8988T (cell line): ENCODE results near the gene GPR37L1.
"Not testable (repeated sequence)": the region's sequence is repeated elsewhere in the genome, so short reads cannot be mapped to it uniquely, and the experiment has no call there.

Experiments
- DNase-seq: peaks from one replicate; pipeline ENCODE4 v3.0.0; 2011

Gene GPR37L1

GRCh38 chr1:202107801-202108731, 14.7 kb upstream of the GPR37L1 start:
- no peak for DNase-seq

- DNase-seq: no peak
Observed at GRCh38 chr1:202110977-202111376, 11.7 kb upstream of the GPR37L1 start.

DNA sequence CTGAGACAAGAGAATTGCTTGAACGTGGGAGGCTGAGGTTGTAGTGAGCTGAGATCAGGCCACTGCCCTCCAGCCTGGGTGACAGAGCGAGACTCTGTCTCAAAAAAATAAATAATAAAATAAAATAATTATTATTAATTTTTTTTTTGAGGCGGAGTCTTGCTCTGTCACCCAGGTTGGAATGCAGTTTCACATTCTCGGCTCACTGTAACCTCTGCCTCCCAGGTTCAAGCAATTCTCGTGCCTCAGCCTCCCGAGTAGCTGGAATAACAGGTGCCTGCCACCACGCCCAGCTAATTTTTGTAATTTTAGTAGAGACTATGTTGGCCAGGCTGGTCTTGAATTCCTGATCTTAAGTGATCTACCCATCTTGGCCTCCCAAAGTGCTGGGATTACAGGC, 11.1 kb upstream of the GPR37L1 start:
- DNase-seq: not testable (repeated sequence)

DNA sequence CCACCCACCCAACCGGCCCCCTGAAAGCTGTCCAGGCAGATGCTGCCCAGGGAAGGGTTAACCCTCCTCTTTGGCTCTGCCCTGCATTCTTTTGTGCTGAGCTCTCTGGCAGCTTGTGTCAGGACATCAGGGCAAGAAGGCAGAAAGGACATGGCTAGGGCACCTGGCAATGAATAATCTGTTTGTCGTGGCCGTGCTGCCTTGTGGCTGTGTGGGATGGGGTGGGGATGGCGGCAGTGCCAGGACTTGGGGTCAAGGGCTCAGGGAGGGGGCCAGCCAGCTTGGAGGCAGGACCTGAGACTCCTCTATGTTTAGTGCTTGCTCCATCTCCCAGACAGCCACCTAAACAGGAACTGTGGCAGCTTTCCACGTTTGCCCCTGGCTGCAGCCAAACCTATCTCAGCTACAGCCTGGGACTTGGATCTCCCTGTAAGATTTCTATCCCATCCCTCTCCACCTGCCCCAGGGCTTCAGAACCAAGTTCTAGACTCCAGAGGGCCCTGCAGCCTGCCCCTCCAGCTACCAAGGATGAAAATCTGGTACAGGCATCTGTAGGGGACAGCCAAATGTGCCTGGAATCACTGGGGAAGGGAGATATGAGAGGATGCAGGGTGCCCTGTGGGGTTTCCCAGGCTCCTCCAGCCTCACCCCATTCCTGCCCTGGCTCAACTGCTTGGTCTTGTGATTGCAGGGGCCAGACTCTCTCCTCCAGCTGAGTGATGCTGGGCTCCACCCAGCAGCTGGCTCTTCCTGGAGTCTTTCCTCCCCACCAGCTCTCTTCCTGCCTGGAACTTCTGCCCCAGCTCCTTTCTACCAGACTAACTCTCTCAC, 9.6 kb upstream of the GPR37L1 start:
- no peak for DNase-seq

DNA sequence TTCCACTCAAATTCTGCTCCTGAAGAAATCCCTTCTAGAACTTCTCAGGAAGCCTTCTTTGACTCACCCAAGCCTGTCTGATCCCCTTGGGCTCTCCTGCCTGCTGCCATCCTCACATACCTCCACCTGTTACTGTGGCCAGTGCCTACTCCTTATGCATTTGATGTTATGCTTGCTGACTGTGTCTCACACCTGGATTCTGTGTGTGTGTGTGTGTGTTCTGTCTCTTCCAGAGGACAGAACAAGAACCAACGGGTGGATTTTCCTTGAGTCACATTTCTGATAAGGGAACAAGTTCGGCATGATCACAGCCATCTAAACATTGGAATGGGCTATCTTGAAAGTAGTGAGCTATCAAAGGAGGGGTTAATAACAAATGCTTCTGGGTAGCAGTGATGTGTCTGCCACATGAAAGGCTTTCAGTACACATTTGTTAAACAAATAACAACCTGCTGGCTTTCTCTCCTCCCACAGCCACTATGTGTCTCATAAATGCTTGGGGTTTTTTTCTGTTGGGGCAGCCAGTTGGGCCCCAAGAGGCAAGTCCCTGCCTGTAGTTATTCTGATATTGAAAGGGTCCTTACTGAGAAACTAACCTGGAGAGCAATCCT, 8.9 kb upstream of the GPR37L1 start:
- DNase-seq: no peak

GRCh38 chr1:202116287-202116686, 6.4 kb upstream of the GPR37L1 start:
- DNase-seq: no peak

- DNase-seq: no peak
Observed at GRCh38 chr1:202117898-202118371, 4.8 kb upstream of the GPR37L1 start.

DNA sequence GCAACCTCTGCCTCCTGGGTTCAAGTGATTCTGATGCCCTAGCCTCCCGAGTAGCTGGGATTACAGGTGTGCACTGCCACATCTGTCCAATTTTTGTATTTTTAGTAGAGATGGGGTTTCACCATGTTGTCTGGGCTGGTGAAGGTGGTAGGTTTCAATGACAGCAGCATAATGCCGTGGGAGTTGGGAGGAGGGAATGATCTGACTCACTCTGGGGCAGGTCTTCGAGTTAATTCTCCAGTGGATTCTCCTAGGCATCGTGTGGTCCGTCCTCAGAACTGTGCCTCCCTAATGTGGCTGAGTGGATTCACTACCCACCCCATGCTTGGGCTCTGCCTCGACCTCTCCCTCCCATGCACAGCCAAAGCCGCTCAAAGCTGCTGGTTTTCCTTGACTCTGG, 1.7 kb upstream of the GPR37L1 start:
- no peak for DNase-seq

GRCh38 chr1:202123336-202123813, 658 bp downstream of the GPR37L1 start:
- no peak for DNase-seq

DNA sequence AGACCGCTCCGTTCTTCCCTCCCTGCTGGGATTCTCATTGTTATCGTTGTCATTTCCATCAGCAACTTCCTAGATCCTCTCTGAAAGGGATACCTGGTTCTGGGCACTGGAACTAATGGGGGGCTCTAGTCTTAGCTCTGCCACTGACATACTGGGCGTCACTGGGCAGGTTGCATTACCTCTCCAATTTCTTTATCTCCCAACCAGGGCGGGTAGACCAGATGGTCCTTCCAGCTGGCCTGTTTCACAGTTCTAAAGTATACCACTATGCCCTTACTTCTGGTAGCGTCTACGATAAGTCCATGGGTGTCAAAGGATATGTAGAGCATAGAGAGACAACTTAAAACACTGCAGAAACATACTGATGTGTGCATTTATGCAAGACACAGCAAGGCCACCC, 1.4 kb downstream of the GPR37L1 start:
- DNase-seq: no peak

- DNase-seq: no peak
Observed at GRCh38 chr1:202125611-202126010, 2.9 kb downstream of the GPR37L1 start.

GRCh38 chr1:202126426-202126825, 3.7 kb downstream of the GPR37L1 start:
- DNase-seq: no peak

DNA sequence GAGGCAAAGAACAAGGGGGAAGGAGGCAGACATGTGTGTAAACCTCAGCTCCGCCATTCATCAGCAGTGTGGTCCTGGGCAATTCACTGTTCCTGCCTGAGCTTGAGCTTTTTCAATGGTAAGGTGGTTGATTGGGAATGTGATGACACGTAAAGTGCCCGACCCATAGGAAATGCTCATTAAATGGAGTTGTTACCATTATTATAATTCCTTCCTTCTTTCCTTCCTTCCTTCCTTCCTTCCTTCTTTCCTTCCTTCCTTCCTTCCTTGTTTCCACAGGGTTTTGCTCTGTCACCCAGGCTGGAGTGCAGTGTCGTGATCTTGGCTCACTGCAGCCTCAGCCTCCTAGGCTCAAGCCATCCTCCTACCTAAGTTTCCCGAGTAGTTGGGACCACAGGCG, 4.3 kb downstream of the GPR37L1 start:
- DNase-seq: no peak

DNA sequence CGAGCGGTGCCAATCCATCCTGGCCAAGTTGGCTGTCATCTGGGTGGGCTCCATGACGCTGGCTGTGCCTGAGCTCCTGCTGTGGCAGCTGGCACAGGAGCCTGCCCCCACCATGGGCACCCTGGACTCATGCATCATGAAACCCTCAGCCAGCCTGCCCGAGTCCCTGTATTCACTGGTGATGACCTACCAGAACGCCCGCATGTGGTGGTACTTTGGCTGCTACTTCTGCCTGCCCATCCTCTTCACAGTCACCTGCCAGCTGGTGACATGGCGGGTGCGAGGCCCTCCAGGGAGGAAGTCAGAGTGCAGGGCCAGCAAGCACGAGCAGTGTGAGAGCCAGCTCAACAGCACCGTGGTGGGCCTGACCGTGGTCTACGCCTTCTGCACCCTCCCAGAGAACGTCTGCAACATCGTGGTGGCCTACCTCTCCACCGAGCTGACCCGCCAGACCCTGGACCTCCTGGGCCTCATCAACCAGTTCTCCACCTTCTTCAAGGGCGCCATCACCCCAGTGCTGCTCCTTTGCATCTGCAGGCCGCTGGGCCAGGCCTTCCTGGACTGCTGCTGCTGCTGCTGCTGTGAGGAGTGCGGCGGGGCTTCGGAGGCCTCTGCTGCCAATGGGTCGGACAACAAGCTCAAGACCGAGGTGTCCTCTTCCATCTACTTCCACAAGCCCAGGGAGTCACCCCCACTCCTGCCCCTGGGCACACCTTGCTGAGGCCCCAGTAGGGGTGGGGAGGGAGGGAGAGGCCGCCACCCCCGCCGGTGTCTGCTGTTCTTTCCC, 5.3 kb downstream of the GPR37L1 start:
- no peak for DNase-seq

- DNase-seq: no peak
Observed at GRCh38 chr1:202129453-202130296, 7.0 kb downstream of the GPR37L1 start.

- no peak for DNase-seq
Observed at GRCh38 chr1:202130297-202130721, 7.6 kb downstream of the GPR37L1 start.

- no peak for DNase-seq
Observed at GRCh38 chr1:202130816-202131522, 8.3 kb downstream of the GPR37L1 start.

- DNase-seq: no peak
Observed at GRCh38 chr1:202131956-202132821, 9.5 kb downstream of the GPR37L1 start.

- DNase-seq: no peak
Observed at GRCh38 chr1:202133001-202133400, 10.3 kb downstream of the GPR37L1 start.

- no peak for DNase-seq
Observed at GRCh38 chr1:202133496-202133895, 10.8 kb downstream of the GPR37L1 start.
